Activated T-cell treated with anti-CD3 and anti-CD28 coated beads for 1 hour (primary cell): Measurements from ENCODE around the gene PAPOLB.

Experiments
- DNase-seq: peaks from one replicate; pipeline ENCODE4 v3.0.0-alpha.2; 2020; ENCODE audit warnings: low read depth

Gene PAPOLB

DNA sequence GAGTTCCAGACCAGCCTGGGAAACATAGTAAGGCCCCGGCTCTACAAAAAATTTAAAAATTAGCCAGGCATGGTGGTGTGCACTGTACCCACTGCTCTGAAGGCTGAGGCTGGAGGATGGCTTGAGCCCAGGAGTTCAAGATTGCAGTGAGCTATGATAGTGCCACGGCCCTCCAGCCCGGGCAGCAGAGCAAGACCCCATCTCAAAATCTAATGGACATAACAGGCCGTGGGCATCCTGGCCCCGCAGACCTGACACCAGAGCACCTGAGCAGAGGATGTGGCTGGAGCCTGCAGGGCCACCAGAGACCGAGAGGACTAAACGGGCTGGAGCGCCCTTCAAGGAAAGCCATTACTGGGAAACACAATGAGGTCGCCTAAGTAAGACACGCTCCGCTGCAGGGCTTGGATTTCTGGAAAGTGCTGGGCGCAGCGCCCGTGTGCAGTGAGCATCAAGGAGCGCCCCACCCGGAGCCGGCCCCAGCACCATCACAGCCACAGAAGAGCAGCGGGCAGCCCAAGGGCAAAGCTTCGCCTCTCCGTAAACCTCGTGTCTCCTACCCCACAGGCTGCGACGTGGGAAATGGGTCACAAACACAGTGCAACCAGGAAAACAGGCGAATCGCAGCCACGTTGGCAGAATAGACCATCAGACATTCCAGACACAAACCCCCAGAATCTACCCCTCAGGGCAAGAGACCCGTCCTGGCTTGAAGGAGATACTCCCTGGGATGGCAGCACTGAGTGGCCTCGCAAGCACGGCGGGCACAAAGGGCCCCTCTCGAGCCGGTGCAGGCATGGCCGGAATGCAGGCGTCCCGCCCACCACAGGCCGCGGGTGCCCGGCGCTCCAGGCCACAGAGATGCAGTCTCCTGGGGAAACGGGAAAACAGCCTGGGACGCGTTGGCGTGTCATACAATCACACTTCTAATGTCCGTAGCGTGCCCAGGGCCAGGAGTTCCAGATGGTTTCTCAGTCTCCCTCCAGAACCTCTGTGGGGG is 16.8 kb upstream of the PAPOLB start:
- no peak for DNase-seq

DNA sequence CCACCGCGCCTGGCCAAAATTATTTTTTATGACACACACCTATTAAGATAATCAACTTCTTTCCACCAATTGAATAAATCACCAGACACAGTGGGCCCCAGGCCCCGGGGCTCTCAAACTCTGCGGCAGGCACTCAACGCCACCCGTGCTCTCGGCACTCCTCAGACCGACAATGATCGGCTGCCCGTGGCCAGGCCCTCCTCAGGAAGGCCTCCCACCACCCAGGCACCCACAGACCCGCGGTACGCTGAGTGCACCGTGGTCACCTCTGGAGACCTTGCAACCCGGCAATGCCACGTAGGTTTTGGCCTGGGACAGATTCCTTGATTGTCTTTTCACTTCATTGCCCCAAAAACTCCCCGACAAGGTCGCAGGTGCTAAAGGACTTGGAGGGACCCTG is 14.8 kb upstream of the PAPOLB start:
- DNase-seq = no peak

DNA sequence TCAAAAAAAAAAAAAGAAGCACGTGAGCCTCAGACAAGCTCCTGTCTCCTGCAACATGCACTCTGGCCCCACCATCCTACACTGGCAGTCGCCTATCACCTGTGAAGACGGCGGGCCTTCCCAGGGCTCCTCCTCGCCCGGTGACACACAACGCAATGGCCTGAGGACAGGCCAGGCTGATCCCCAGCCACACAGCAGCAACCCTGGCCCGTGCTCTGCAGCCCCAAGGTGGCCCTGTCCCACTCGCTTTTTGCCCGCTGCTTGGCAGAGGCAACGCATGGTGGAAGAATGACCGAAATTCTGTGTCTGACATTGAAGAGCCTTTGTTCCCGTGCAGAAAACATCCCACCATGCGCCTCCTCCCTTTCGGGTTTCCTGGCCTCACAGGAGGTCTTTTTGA is 13.6 kb upstream of the PAPOLB start:
- DNase-seq = no peak

DNA sequence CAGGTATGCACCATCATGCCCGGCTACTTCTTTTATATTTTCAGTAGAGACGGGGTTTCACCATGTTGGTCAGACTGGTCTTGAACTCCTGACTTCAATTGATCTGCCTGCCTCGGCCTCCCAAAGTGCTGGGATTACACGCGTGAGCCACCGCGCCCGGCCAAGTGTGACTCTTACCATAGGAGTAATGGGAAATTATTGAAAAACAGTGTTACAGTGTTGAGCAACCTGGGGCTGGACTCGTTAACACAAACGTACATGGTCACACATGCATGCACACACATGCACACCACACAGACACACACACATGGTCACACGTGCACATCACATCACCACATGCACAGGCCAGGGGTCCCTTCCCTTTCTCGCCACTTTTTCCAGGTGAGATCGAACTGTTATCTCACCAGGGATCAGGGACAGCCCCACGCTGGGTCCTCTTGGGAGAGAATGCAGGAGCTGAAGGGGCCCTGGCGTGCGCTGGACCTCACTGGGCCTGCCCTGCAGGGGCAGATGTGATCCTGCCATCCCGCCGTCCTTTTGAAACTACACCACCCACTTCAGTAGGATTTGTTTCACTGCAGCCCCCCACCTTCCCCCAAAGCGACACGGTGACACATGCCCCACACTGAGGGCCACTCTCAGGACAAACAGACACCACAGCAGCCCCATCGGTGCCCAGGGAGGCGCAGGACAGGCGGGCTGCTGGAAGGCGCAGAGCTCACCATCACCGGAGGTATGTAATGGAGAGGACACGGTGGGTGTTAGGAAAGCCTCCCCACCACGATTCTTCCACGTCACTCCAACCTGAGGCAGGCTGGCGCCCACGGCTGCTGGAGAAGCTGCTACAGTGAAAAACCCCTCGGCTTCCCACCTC is 11.5 kb upstream of the PAPOLB start:
- no peak for DNase-seq

DNA sequence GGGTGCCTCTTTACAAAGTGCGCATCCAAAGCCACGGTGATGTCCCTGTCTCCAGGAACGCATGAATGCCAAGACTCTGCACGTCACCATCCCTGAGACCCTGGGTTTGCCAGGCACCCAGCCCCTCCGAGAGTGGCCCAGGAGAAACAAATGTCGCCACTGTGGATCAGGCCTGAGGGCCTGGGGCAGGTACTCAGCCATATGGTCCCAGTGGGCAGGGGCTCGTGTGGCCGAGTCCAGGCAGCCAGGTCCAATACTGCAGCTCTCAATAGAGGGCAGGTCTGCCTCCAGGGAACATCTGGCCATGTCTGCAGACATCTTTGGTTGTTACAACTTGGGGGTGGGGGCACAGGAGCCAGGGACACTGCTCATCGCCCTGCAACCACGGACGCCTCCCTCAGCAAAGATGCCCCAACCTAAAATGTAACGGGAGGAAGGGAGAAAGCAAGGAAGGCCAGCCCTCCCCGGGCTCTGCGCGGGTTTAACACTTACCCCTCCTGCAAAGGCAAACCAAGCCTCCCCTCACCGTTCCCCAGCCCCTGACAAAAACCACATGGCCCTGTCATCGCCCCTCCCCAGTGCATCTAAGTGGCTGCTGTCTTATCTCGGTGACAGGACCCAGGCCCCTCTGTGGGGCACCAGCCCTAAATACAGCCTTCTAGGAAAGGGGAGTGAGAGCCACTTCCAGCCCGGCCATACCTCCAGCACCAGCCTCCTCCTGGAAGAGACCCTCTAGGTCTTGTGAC is 10.3 kb upstream of the PAPOLB start:
- DNase-seq = no peak

DNA sequence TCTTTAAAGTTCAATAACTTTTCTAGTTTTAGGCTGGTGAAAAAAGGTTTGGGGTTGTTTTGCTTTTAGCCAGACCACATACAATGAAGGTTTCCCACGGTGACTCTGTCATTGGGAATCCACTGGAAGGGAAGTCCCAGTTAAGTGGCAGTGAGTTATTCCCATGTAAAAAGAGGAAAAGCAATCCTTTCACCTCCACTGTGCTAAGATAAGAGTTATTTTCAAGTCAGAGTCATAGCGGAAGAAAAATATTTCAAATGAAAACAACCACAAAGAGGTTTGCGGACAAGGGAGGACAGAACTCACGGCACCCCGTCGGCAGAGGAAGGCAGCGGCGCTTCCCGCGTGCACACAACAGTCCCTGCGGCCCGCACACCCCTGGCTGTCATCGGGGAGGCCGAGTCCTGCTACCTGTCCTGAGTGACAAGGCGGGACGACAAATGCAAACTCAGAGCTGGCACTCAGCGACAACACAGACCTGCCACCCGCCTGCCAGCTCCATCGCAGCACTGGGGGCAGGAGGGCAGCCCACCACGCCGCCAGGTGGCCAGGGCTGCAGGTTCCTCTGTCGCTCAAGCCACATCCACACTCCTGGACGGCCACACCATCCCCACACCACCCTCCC is 9.3 kb upstream of the PAPOLB start:
- DNase-seq = no peak

DNA sequence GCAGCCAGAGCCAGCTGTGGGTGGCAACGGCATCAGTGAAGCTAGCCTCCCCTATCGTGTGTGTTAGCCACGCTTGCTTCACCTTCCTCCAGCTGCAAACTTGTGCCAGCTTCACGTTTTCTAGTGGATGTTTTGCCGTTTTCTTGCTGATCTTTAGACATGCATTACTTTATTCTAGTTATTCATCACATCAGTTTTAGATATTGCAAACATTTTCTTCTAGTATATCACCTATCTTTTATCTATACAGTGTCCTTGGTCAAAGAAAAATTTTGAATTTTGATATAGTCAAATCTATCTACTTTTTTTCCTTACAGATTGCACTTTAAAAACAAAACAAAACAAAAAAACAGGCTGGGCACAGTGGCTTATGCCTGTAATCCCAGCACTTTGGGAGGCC is 6.7 kb upstream of the PAPOLB start:
- no peak for DNase-seq

DNA sequence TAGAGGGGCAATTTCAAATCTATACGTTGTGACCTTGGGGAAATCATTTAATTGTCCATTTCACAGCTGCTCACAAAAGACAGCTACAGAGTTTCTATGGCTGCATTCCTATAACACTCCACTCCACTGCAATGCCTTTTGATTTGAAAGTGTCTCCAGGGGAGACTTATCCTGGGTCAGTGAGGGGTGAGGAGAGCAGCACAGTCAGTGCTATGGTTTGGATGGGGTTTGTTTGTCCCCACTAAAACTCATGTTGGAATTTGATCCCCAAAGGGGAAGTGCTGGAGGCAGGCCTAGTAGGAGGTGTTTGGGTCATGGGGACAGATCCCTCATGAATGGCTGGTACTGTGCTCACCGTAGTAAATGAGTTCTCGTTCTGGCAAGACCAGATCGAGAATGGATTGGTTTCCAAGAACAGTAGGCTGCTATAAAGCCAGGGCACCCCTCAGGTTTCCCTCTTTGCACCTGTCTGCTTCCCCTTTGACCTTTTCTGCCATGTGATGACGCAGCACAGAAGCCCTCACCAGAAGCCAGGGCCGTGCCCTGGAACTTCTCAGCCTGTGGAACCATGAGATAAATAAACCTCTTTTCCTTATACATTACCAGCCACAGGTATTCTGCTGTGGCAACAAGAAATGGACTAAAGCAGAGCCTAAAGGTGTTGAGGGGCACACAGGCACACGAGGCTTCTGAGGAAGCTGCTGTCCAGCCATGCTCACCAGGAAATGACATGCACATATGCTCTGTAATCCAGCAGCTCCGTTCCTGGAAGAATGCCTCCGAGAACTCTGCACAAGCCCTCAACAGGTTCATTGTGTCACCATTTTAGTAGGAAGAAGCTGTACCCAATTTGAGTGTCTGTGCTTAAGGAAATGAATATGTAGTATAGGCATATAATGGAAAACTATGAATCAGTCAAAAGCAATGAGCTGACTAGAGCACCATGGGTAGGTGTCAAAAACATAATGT is 5.0 kb upstream of the PAPOLB start:
- DNase-seq = no peak

DNA sequence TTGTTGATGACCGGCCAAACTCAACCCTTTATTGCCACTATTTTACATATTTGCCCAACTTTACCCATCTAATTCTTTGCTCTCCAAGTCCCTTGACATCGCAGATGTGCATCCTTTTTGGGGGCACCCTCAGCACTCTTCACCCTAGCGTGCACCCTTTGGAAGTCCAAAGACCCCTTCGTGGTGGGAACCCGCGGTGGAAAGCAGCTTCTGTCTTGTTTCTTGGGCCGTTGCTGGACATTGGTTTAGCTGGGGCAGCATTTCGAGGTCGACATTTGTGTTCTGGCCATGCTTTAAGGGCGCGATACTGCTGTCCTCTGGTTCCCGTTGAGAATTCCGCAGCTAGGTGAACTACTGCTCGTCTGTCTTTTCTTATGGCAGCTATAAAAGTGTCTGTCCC is 326 bp upstream of the PAPOLB start:
- no peak for DNase-seq

DNA sequence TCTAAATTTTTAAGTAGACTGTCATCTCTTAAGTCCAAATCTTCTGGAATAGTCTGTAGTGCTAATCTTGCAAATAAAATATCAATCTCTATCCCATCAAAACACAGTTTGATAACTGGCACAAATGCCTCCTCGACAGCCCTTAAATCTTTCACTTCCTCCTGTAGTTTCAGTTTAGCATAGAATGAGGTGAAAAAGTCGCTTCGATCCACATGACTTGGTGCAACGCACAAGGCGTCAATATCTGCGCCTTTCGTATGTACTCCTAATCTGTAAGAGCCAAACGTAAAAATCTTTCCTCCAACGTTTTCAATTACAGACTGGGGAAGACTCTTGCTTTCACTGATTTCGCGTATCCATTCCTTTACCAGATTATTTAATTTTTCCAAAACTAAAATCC is 603 bp downstream of the PAPOLB start:
- no peak for DNase-seq

DNA sequence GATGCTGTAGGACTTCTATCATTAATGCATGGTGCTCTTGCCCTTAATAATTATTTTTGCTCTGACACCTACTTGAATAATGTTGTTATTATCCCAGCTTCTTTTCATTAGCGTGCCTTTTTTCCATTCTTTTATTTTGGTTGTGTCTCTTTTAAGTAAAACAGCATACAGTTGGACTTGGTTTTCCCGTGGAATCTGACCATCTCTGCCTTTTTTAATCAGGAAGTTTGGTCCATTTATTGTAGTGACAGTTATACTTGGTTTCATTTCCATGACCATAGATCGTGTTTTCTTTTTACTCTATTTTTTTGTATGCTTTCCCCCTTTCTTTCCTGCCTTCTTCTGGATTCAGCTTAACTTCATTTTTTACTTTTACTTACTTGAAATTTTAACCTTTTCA is 4.6 kb downstream of the PAPOLB start:
- DNase-seq = no peak

DNA sequence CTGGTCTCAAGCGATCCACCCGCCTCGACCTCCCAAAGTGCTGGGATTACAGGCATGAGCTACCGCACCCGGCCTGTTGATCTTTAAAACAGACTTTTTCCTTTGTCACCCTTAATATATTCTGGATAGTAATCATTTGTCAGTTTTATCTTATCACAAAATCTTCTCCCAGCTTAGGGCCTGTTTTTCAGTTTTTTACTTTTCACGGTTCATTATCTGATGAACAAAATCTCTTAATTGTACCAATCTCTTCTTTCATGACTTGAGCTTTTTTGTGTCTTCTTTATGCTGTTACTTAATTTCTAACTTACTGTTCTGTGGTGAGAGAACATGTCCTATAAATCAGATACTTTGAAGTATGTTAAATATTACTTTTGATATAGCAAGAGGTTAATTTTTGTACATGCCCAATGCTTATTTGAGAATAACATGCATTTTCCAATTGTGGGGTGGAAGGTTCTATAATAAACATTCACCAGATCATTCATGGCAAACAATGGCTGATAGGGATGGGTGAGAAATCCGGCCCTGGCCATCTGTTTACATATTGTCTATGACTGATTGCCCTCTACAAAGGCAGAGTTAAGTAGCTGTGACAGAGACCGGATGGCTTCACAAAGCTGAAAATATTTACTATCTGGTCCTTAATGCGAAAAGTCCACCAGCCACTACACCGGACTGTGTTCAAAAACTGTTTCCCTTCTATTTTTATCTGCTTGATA is 5.3 kb downstream of the PAPOLB start:
- DNase-seq = no peak

DNA sequence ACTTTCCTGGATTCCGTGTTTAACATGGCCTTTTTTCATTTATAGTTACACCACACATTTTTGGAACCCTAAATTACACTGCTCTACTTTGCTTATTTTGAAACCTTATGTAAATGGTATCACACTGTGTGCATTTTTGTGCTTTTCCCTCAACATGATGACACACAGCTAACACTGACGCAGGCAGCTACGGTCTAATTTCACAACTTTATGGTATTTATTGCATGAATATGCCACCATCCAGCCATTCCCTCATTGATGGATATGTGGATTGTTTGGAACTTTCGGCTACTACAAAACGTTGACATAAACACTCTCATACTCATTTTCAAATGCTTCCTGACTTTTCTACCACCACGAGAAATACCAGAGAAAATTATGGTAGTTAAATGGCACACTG is 6.9 kb downstream of the PAPOLB start:
- DNase-seq = no peak

DNA sequence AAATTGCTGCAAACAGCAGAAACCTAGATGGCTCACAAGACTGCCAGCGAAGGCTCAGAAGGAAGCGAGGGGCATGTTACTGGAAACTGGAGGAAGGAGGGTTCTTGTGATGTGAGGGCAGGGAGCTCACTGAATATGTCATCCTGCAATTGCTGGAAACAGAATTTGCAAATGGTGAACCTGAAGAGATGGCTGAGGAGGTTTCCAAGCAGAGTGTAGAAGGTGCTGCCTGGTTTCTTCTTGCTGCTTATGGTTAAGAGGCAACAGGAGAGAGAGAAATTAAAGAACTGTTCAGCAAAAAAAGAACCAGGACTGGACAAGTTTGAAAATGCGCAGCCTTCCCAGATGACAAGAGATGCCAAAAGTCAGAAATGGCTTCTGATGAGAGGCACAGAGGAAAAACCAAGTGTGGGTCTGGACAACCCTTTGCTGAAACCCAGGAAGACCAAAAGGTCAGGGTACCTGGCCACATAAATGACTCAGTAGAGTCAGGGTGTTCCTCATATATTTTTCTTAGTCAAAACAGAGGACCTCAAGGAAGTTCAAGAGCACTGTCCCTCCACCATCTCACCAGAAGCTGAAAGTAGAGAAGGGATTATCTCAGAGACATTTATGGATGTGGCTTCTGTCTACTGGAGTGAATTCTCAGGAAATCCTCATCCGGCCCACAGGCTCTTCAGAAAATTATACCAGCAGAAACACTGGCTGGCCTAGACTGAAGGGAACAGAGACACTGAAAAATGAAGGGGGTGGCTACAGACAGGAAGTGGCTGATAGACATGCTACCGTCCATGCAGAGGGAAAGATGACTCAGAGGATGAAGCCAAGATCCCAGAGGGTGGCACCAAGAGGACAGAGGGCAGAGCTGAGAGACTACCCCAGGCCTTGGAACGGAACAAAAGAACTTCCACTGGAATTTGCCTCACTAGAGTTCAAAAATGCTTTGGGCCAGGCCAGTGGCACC is 10.1 kb downstream of the PAPOLB start:
- no peak for DNase-seq

DNA sequence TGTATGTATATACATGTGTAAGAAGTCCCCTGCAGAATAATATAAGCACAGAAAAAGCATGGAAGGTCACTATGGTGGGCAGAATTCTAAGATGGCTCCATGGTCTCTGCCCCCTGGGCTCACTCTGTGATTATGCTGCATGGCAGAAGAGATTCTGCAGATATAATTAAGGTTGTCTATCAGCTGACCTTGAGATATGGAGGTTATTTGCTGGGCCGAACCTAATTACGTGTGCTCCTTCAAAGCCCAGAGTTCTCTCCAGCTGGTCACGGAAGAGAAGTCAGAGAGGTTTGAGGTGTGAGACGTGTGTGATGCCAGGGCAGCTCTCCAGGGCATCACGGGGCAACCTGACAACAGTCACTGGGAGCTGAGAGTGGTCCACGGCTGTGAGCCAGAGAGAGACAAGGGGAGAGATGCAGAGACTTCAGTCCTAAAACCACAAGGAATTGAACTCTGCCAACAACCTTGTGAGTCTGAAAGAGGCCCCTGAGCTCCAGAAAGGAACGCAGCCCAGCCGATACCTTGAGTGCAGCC is 11.5 kb downstream of the PAPOLB start:
- no peak for DNase-seq

DNA sequence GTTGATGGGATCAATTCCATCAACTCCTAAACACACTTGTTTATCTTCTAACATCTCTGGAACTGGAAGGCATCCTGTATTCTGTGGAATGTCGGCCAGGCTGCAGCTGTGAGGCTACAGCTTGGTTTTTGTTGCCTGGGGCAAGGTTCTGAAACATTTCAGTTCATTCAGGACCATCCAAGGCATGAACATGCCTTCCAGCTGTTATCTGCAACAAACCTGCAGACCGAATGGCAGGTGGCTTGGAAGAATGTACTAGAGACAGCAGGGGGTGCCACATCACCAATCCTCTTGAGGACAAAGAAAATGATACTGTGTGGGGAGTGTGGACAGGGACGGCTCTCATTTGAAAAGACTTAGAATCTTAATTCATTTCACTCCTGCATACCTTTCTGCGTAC is 12.4 kb downstream of the PAPOLB start:
- DNase-seq = no peak

DNA sequence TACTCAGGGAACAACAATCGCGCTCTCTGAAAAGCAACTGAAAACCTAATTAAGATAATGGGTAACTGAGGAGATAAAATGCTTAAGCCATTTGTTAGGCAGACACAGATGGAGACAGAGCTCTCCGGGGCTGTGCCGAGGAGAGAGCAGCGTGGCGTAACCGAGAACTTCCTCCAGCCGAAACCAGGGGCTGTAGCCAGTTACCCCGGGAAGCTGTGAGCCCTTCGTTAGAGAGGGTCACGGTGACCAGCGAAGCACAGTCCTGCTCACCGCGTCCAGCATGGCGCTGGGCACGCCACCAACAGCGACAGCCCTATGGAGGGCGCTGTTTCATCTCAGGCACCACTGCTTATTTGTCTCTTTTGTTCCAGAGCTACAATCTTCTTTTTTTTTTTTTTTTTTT is 16.1 kb downstream of the PAPOLB start:
- DNase-seq = no peak

DNA sequence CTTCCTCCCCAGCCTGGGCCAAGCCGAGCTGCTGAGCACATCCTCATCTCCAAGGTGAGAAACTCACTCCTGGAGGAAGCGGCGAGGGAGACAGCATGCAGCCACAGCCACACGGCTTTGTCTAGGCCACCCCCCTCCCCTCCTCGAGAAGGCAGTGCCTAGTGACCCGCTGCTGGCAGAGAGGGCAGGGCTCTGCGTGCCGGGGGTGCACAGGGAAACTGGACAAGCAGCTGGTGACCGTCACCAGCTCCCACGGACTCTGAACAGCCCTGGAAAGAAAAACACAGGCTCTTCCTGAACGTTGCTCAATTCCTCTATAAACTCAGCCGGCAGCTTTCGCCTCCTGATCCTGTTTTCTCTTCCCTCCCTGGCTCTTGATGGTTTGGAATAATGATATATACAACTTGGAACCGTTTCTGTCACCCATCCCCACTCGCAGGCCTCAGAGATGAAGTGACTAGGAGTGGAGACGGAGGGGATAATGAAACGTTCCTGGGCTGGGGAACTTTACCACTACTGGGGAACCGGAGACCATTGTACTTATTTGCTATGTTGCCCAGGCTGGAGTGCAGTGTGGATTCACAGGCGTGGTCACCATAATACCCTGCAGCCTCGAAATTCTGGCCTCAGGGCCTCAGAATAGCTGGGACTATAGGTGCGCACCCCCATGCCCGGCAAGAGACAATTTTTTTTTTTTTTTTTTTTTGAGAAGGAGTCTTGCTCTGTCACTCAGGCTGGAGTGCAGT is 19.3 kb downstream of the PAPOLB start:
- DNase-seq = no peak
